Glomerular visceral epithelial cell (primary cell): ENCODE results near the gene POM121L2.

Experiments
- DNase-seq: peaks from one replicate; pipeline ENCODE4 v3.0.0-alpha.2; 2016; ENCODE audit errors: extremely low spot score

The POM121L2 gene

GRCh38 chr6:27260369-27260768 is 51.7 kb downstream of the POM121L2 start:
- DNase-seq: no peak
